ELR (cell line): ENCODE measurements around the gene CASR.

Source experiments
- DNase-seq: peaks from one replicate; pipeline ENCODE4 v3.0.0-alpha.2; 2015; ENCODE audit warnings: low read depth

Gene CASR

GRCh38 chr3:122214711-122215110, 31.2 kb downstream of the CASR start:
- no peak for DNase-seq

DNA sequence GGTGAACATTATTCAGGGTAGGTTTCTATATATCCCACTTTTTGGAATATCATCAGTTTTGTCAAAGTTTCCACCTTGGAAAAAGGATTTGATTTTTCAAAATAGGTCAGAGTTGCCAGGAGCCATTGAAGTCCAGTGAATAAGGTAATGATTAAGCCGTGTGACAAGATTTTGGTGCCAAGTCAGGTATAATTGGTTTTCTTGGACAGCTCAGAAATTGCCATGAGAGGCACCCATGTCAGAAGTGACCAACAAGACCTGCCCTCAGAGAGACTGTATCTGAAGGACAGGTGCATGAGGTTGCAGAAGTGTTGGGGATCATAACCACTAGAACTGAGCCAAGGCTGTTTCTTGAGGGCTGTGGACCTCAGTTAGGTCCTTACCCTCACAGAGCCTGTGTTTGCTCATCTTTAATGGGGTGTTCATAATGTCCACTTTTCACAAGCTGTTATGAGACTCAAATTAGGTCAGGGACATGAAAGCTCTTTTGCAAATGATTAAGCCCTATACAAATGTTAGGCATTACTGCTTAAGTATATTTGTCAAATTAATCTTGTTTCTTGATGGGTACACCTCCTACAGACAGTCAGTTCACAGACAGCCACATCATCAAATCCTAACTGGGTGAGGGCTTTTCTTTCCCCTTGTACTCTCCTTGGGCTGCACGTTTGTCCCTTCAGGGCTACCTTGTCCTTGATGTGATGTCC, 32.3 kb downstream of the CASR start:
- DNase-seq: no peak

DNA sequence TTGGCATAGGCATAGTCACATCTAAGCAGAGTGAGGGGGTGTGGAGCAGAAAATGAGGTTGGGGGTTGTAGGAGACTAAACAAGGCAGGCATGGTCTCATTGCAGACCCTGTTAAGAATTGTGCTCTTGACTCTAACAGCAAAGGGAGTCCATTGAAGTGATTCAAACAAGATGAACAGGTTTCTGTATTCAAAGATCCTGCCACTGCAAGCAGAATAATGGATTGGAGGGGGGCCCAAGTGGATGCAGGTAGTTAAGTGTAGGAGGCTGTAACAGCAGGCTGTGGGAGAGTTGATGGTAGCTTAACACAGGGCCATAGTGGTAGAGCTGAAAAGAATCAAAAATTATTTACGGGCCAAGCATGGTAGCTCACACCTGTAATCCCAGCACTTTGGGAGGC, 34.4 kb downstream of the CASR start:
- no peak for DNase-seq

- DNase-seq: no peak
These were observed 35.9 kb downstream of the CASR start for GRCh38 chr3:122219242-122219872.

GRCh38 chr3:122227036-122227781, 43.7 kb downstream of the CASR start:
- no peak for DNase-seq

- DNase-seq: no peak
These were observed 46.7 kb downstream of the CASR start for GRCh38 chr3:122230174-122230573.

DNA sequence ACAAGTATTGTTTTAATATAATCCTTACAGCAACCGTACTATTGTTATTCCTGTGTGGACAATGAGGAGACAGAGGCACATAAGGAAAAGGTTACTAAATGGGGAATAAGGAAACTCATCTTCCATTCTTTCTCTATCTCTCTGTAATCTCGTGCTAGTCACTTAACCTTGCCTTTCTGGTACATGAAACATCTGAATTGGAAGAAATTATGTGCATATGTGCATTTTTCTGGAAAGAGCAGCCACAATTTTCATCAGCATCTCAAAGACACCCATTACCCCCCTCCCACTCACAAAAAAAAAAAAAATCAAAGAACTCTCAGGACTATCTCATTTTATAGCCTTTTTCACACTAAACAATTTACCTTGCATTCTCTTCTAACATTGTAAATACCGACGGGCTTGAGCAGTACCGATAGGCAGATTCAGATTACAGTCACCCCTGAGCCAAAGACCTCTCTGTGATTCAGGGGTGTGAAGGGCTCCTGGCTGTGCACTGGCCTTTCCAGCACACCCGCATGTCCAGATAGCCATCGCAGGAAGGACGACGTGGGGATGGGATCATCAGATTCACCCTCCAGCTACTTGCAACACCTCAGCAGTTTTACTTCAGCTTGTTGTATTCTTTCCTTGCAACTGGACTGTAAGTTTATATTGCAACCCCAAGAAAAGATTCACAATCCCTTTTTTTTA, 48.1 kb downstream of the CASR start:
- DNase-seq: no peak

- no peak for DNase-seq
These were observed 49.0 kb downstream of the CASR start for GRCh38 chr3:122232485-122232884.

DNA sequence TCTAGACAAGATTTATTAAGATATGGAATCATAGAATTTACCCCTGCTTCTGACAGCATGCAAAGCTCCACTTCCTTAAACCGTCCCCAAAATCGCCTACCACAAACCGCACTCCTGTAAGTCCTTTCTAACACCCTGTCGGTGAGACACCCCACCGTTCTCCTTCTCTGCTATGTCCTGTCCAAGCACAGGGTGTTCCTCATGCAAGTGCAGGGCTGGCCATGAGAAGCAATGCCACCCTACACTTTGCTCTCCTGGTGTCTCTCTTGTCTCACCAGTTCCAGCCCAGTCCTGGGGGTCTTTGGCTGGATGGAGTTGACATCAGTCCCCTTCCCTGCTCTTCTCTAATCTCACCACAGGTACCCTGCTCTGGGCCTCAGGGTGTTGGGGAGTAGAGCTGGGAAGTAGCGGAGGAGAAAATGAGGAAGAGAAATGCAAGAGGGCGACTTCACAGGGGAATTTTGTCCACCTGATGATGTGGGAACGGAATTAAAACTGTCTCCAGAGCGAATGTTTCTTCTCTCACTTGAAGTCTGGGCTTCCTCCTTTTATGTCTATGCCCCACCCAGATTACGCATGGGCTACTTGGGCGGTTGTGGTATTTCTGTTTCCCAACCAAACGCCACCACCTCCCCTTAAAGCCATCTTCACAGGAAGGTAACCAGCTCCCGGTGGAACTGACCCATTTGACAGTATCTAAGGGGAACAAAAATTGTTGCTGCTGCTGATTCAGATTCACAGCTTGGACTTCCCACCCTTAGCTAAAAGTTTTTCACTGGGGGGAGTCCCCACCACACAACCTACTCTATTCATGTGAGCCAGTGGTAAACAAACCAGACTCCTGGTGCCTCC, 49.9 kb downstream of the CASR start:
- DNase-seq: no peak

- no peak for DNase-seq
These were observed 50.6 kb downstream of the CASR start for GRCh38 chr3:122234117-122234516.

GRCh38 chr3:122235147-122235546, 51.7 kb downstream of the CASR start:
- no peak for DNase-seq

GRCh38 chr3:122239112-122239511, 55.6 kb downstream of the CASR start:
- no peak for DNase-seq

DNA sequence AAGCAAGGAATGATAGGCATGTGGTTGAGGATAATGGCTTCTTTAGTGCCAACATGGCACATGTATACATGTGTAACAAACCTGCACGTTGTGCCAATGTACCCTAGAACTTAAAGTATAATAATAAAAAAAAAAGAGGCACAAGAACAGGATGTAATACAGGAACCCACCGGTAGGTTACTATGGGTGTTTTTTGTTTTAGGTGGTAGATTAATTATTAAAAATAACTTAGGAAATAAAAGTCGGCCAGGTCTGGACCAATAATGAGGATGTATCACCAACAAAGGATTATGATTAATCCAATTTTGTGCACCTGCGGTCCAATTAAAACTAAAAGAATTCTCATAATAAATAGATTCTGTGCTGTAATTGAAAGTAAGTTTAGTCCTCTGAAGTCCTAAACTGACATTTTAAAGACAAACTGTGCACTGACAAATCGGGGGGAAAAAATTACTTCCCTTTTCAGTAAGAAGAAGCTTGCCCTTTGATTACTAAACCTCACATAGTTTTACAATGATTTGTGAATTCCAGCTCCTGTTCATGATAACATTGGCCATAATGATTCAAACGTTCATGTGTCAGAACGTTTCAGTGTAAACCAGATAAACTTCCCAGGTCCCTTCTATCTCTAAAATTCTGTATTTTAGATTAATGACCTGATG, 62.2 kb downstream of the CASR start:
- DNase-seq: peak; percentile 74

DNA sequence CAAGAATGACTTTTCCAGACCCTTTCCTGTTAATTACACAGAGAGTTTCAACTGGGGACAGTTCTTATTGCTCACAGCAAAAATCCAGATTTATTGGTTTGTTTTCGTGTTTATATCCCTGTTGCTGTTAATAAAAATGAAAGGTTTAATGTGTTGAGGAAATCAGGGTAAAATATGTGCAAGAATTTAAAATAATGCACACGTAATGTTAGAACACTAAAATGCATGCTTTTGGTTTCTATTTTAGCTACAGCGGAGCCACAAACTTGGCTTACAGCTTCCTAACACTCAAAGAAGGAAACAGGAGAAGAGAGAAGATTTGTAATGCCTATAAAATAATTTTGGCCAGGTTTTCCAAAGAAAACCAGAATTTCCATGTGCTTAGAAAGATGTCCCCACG, 62.7 kb downstream of the CASR start:
- DNase-seq: no peak

- DNase-seq: no peak
These were observed 63.8 kb downstream of the CASR start for GRCh38 chr3:122247087-122247824.

DNA sequence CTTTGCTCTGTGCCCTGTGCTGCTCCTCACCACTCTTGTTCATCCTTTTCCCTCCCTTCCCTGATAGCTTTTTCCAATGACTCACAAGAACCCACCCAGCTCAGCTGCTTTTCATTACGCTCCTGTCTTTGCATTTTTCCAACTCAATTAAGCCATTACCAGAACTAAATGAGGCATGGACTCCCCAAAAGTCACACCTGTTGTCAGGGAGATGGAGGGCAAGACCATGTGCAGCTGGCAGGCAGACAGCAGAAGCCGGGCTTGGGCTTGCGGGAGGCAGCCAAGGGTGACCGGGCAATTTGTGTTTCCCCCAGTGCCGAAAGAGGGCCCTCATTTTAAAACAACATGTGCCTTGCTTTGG, 64.3 kb downstream of the CASR start:
- DNase-seq: no peak

DNA sequence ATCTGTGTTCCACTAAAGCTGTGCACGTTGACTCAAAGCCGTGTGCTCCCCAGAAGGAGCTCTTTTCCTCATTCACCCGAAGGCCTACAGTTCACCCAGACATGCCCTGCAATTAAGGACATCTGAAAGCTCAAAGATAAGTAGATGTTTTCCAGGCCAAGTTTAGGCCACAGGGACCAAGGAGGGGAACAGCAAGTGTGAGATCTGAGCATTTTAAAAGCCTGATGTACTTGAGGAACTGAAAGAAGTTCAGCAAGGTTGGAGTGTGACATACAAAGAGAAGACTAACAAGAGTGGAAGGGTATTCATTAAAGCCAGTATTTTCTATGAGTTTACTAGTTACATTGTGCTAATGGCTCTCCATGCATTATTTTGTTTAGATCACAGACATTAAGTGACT, 68.0 kb downstream of the CASR start:
- DNase-seq: no peak

DNA sequence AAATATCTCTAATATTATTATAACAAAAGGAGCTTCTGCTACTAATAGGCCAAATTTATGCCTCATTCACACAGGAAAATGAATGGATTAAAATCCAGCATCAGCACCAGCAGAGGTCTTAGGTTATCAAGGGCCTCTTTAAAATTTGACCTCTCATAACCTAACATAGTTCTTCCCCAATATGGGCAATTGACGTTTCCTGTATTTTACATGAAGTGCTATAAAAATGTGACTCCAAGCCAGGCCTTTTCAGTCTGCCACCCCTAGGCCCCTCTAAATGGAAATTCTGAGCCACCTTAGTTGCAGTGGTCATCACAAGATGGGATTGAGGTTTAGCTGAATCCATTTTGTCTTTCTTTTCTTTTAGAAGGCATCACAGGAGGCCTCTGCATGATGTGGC, 70.1 kb downstream of the CASR start:
- no peak for DNase-seq

GRCh38 chr3:122255757-122256439, 72.4 kb downstream of the CASR start:
- peak; percentile 36 for DNase-seq
